Nephron progenitor cell (in vitro differentiated cells): ENCODE data around the gene PIP4K2C.
A peak's percentile ranks its signal among the peaks of the same experiment; 100 is the strongest.

ENCODE experiments used
- DNase-seq: peaks from one replicate; pipeline ENCODE4 v3.0.0; 2021
- H3K27ac Mint-ChIP-seq: 2 replicates; pipeline ENCODE4 v1.8.0; 2021; ENCODE audit warnings: mild to moderate bottlenecking, moderate library complexity, mixed read lengths
- H3K27me3 Mint-ChIP-seq: 2 replicates; pipeline ENCODE4 v1.8.0; 2021; ENCODE audit warnings: mild to moderate bottlenecking, low read depth, mixed read lengths; ENCODE audit not compliant: poor library complexity
- H3K36me3 Mint-ChIP-seq: 2 replicates; pipeline ENCODE4 v1.8.0; 2021; ENCODE audit warnings: low read depth, mixed read lengths
- H3K4me1 Mint-ChIP-seq: 2 replicates; pipeline ENCODE4 v1.8.0; 2021; ENCODE audit warnings: mixed read lengths
- H3K4me3 Mint-ChIP-seq: 2 replicates; pipeline ENCODE4 v1.8.0; 2021; ENCODE audit warnings: mild to moderate bottlenecking, moderate library complexity, mixed read lengths
- H3K9me3 Mint-ChIP-seq: 2 replicates; pipeline ENCODE4 v1.8.0; 2021; ENCODE audit warnings: mild to moderate bottlenecking, moderate library complexity, mixed read lengths
- CTCF ChIP-seq: fragments of 200-600 bp; sonication (generic); IDR thresholded peaks from 2 replicates; pipeline ENCODE4 v1.5.0; 2021; ENCODE audit warnings: antibody characterized with exemption

The PIP4K2C gene

GRCh38 chr12:57550641-57551549 is 40.1 kb upstream of the PIP4K2C start:
- no peak for TF ChIP-seq CTCF
- DNase-seq: no peak
- peaks cover 56% of the 10 kb centered on the region for H3K27me3 Mint-ChIP-seq
- H3K27ac Mint-ChIP-seq: no peak overlapping the region
- peak overlapping the region; percentile 75 for H3K4me3 Mint-ChIP-seq
- no peaks in the 10 kb centered on the region for H3K9me3 Mint-ChIP-seq
- peaks cover 54% of the 10 kb centered on the region for H3K4me1 Mint-ChIP-seq
- no peaks in the 10 kb centered on the region for H3K36me3 Mint-ChIP-seq

DNA sequence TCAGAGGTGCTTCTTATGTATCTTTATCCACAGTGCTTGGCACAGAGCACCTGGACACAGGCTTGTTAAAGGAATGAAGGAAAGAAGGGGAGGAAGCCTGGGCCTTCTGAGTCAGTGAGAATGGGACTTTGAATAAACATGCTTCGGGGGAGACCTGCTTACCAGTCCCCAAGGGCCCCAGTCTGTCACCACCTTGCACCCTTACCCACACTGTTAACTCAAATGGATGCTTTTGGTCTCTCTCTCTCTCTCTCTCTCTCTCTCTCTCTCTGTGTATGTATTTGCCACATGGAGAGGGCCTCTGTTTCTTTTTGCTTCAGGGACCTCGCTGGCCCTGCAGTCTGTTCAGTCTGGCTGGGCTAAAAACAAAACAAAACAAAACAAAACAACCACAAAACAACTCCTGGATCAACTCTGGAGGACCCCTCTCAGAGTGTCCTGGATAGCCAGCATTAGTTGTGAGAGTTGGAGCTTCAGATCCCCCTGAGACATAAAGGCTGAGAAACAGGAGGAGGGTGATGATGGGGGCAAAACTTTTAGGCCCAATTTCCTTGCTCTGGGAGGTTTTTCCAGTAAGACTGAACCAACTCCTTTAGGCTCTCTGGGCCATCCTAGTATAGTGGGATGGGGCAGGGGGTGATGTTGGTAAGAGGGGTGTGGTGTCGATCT is 39.2 kb upstream of the PIP4K2C start:
- Mint-ChIP-seq H3K27me3 (peaks cover 58% of the 10 kb centered on the region), H3K4me1 (peaks cover 49% of the 10 kb centered on the region), H3K9me3 (no peaks in the 10 kb centered on the region), H3K4me3 (peak overlapping the region; percentile 75), H3K27ac (peak overlapping the region; percentile 16), H3K36me3 (no peaks in the 10 kb centered on the region)
- DNase-seq: no peak
- TF ChIP-seq CTCF: no peak

GRCh38 chr12:57552306-57552651 is 38.7 kb upstream of the PIP4K2C start:
- TF ChIP-seq CTCF: no peak
- Mint-ChIP-seq H3K27ac (no peak overlapping the region), H3K4me1 (peaks cover 45% of the 10 kb centered on the region)

GRCh38 chr12:57552835-57553313 is 38.1 kb upstream of the PIP4K2C start:
- Mint-ChIP-seq H3K9me3 (no peaks in the 10 kb centered on the region), H3K36me3 (no peaks in the 10 kb centered on the region), H3K4me3 (peak overlapping the region; percentile 60), H3K27ac (peak overlapping the region; percentile 30), H3K4me1 (peaks cover 43% of the 10 kb centered on the region), H3K27me3 (peaks cover 49% of the 10 kb centered on the region)
- no peak for TF ChIP-seq CTCF
- no peak for DNase-seq

More at GRCh38 chr12:57552306-57552651, 38.7 kb upstream of the PIP4K2C start:
- no peaks in the 10 kb centered on the region for H3K9me3 Mint-ChIP-seq
- peak overlapping the region; percentile 60 for H3K4me3 Mint-ChIP-seq
- H3K36me3 Mint-ChIP-seq: no peaks in the 10 kb centered on the region
- no peak for DNase-seq
- peaks cover 55% of the 10 kb centered on the region for H3K27me3 Mint-ChIP-seq

DNA sequence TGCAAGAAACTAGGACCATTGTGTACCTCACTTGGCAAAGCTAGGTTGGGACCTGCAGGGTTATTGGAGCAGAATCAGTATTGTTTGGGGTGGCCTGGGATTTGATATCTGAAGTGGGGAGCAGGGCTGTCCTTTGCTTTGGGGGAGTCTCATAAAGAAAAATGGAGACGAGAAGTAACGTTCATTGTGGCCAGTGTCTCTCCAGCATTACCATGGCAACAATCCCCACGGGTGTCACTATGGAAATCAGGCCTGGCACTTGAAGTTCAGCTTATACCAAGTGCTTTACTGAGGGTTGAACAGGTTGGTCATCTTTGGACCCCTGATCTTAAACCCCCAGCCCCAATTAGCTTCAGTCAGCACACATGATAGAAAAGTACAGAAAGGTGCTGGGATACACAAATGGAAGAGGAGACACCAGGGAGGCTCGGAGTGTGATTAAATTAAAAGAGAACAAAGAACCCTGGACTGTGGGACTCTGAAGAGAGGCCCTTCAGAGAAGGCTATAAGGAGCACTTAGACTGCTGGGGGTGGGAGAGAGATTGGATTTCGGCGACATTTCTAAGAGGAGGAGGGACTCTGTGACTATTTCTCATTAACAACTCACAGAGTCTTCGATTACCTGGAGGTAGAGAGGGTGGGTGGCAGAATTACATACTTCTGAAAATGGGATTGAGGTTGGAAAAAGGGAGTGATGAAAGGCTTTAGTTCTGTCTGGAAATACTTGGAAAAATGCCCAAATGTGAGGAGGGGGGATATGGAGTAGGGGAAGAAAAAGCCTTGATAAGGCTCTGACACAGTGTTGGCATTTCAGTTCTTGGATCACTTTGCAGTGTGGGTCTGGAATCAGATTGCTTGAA is 37.4 kb upstream of the PIP4K2C start:
- Mint-ChIP-seq H3K27ac (peak overlapping the region; percentile 30), H3K9me3 (no peaks in the 10 kb centered on the region), H3K4me1 (peaks cover 43% of the 10 kb centered on the region), H3K4me3 (peak overlapping the region; percentile 60), H3K27me3 (peaks cover 42% of the 10 kb centered on the region), H3K36me3 (no peaks in the 10 kb centered on the region)
- peak; percentile 40 for DNase-seq
- TF ChIP-seq CTCF: no peak
